ENCODE results near the gene PTCH1. TPM values are rescaled to one million over a fixed set of nuclear protein-coding genes. Genes with fewer than 3 reads are reported as not detected.

Gene PTCH1
- 10 to 100 TPM; 26.0 to 32.9 TPM for total RNA-seq
- 21.0 TPM for polyA plus RNA-seq (2013, experiment 1 of 2)
- polyA plus RNA-seq (2013, experiment 2 of 2), result 18.5 TPM
- long read RNA-seq, experiment 1, partial matches to known transcripts, result 1 of 3 reads
- long read RNA-seq, experiment 1, other reads (novel, unspliced or antisense), result 2 of 3 reads
- long read RNA-seq, experiment 2, partial matches to known transcripts, result 1 of 4 reads
- long read RNA-seq, experiment 2, other reads (novel, unspliced or antisense), result 3 of 4 reads
- long read RNA-seq, experiment 3, partial matches to known transcripts, result 2 of 7 reads
- long read RNA-seq, experiment 3, other reads (novel, unspliced or antisense), result 5 of 7 reads
- long read RNA-seq, experiment 4, partial matches to known transcripts, result 1 of 1 reads
- long read RNA-seq, experiment 4, other reads (novel, unspliced or antisense), result 0 of 1 reads

- H3K36me3 ChIP-seq (ENCODE audit: control insufficient read depth, insufficient read depth, low read length), result no peaks in the 10 kb centered on the region
- 1 to 2% methylated on average over 28 to 64 of the region's 64 CpGs for WGBS, 2 experiments (ENCODE audit: insufficient coverage in 1 of 2, insufficient read length in 1 of 2)
- no peaks in the 10 kb centered on the region for H3K36me3 Mint-ChIP-seq (ENCODE audit: low read depth)
- H3K27me3 Mint-ChIP-seq (ENCODE audit: insufficient read depth), result peaks cover 95% of the 10 kb centered on the region
- no peaks in the 10 kb centered on the region for H3K4me1 ChIP-seq (ENCODE audit: control insufficient read depth, insufficient read depth, low read length)
- H3K9ac ChIP-seq (ENCODE audit: extremely low read depth, low read length, poor library complexity, severe bottlenecking), result no peak within 1 kb of the TSS
- peaks cover 78% of the 10 kb centered on the region for H3K27me3 ChIP-seq (ENCODE audit: control insufficient read depth, insufficient read depth, low read length, poor library complexity, severe bottlenecking)
- peaks cover 28% of the 10 kb centered on the region for H3K4me1 Mint-ChIP-seq
- H3K27ac ChIP-seq (ENCODE audit: low read depth, low read length), result no peak within 1 kb of the TSS
- TF ChIP-seq, protein P1, sequence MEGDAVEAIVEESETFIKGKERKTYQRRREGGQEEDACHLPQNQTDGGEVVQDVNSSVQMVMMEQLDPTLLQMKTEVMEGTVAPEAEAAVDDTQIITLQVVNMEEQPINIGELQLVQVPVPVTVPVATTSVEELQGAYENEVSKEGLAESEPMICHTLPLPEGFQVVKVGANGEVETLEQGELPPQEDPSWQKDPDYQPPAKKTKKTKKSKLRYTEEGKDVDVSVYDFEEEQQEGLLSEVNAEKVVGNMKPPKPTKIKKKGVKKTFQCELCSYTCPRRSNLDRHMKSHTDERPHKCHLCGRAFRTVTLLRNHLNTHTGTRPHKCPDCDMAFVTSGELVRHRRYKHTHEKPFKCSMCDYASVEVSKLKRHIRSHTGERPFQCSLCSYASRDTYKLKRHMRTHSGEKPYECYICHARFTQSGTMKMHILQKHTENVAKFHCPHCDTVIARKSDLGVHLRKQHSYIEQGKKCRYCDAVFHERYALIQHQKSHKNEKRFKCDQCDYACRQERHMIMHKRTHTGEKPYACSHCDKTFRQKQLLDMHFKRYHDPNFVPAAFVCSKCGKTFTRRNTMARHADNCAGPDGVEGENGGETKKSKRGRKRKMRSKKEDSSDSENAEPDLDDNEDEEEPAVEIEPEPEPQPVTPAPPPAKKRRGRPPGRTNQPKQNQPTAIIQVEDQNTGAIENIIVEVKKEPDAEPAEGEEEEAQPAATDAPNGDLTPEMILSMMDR (conservative IDR thresholded peaks at IDR 0.05), result no peak
- DNase-seq, result peak; percentile 79
- peaks cover 10% of the 10 kb centered on the region for H3K9me3 ChIP-seq (ENCODE audit: control insufficient read depth, low read length)
- no peaks in the 10 kb centered on the region for H3K9me3 Mint-ChIP-seq
- peak within 1 kb of the TSS; percentile 73 for H3K4me3 Mint-ChIP-seq
- H3K4me3 ChIP-seq (ENCODE audit: low read length), result peak within 1 kb of the TSS; percentile 86
- H3K27ac Mint-ChIP-seq, result peak within 1 kb of the TSS; percentile 49
These were observed at the start of gene PTCH1 for GRCh38 chr9:95516734-95517558. TSS of gene PTCH1 (minus strand) at chr9:95516971.

DNA sequence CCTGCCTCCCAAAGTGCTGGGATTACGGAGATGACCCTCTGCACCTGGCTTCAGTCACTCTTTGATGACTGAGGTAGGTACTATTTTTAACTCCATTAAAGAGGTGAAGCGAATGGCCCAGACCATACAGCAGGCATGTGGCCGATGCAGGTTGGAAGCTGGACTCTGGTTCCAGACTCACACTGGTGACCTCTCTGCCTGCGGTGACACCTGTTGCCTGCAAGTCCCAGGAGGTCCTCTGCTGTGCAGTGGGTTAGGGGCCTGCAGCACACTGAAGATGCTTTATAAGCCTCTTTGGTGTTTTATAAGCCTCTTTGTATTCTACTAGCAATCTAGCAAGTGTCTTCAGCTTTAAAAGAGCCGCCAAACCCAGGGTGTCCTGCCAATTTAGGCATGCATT is 49.2 kb upstream of the PTCH1 start:
- no peaks in the 10 kb centered on the region for H3K4me1 ChIP-seq (ENCODE audit: control insufficient read depth, insufficient read depth, low read length)
- no peaks in the 10 kb centered on the region for H3K9me3 ChIP-seq (ENCODE audit: control insufficient read depth, low read length)
- no peaks in the 10 kb centered on the region for H3K27me3 ChIP-seq (ENCODE audit: control insufficient read depth, insufficient read depth, low read length, poor library complexity, severe bottlenecking)
- no peak for DNase-seq
- Mint-ChIP-seq H3K27me3 (ENCODE audit: insufficient read depth) (peaks cover 49% of the 10 kb centered on the region), H3K4me1 (peaks cover 8% of the 10 kb centered on the region), H3K9me3 (peaks cover 2% of the 10 kb centered on the region), H3K4me3 (no peak overlapping the region), H3K27ac (no peak overlapping the region), H3K36me3 (ENCODE audit: low read depth) (no peaks in the 10 kb centered on the region)
- H3K36me3 ChIP-seq (ENCODE audit: control insufficient read depth, insufficient read depth, low read length), result no peaks in the 10 kb centered on the region
- H3K9ac ChIP-seq (ENCODE audit: extremely low read depth, low read length, poor library complexity, severe bottlenecking), result no peak overlapping the region
- H3K4me3 ChIP-seq (ENCODE audit: low read length), result no peak overlapping the region
- H3K27ac ChIP-seq (ENCODE audit: low read depth, low read length), result no peak overlapping the region
- WGBS, 2 experiments (ENCODE audit: insufficient coverage in 1 of 2, insufficient read length in 1 of 2), result 94 to 96% methylated on average over 5 of the region's 5 CpGs
- TF ChIP-seq, protein P1 (conservative IDR thresholded peaks at IDR 0.05), result no peak

GRCh38 chr9:95561913-95562312 is 45.1 kb upstream of the PTCH1 start:
- no peaks in the 10 kb centered on the region for H3K36me3 Mint-ChIP-seq (ENCODE audit: low read depth)
- Histone ChIP-seq H3K27ac (ENCODE audit: low read depth, low read length) (no peak overlapping the region), H3K9ac (ENCODE audit: extremely low read depth, low read length, poor library complexity, severe bottlenecking) (no peak overlapping the region), H3K9me3 (ENCODE audit: control insufficient read depth, low read length) (no peaks in the 10 kb centered on the region), H3K27me3 (ENCODE audit: control insufficient read depth, insufficient read depth, low read length, poor library complexity, severe bottlenecking) (no peaks in the 10 kb centered on the region), H3K4me3 (ENCODE audit: low read length) (no peak overlapping the region), H3K36me3 (ENCODE audit: control insufficient read depth, insufficient read depth, low read length) (no peaks in the 10 kb centered on the region), H3K4me1 (ENCODE audit: control insufficient read depth, insufficient read depth, low read length) (no peaks in the 10 kb centered on the region)
- DNase-seq, result no peak
- H3K27ac Mint-ChIP-seq, result no peak overlapping the region
- no peaks in the 10 kb centered on the region for H3K4me1 Mint-ChIP-seq
- WGBS, 2 experiments (ENCODE audit: insufficient coverage in 1 of 2, insufficient read length in 1 of 2), result 94 to 96% methylated on average over 11 to 12 of the region's 12 CpGs
- TF ChIP-seq, protein P1 (conservative IDR thresholded peaks at IDR 0.05), result no peak
- H3K27me3 Mint-ChIP-seq (ENCODE audit: insufficient read depth), result peaks cover 53% of the 10 kb centered on the region
- no peak overlapping the region for H3K4me3 Mint-ChIP-seq
- H3K9me3 Mint-ChIP-seq, result no peaks in the 10 kb centered on the region

All from endodermal cell (in vitro differentiated cells).